HUDEP-2 (cell line): Measurements from ENCODE around the gene EME1.
A peak's percentile ranks its signal among the peaks of the same experiment; 100 is the strongest.
"Not testable (repeated sequence)": the region's sequence is repeated elsewhere in the genome, so short reads cannot be mapped to it uniquely, and the experiment has no call there.

Source experiments
- DNase-seq, 76 experiments: peaks; one replicate each; lab custom pipeline; 2025; ENCODE audit not compliant: unreplicated experiment in 76 of 76; lab: John Stamatoyannopoulos, UW

EME1 gene

DNA sequence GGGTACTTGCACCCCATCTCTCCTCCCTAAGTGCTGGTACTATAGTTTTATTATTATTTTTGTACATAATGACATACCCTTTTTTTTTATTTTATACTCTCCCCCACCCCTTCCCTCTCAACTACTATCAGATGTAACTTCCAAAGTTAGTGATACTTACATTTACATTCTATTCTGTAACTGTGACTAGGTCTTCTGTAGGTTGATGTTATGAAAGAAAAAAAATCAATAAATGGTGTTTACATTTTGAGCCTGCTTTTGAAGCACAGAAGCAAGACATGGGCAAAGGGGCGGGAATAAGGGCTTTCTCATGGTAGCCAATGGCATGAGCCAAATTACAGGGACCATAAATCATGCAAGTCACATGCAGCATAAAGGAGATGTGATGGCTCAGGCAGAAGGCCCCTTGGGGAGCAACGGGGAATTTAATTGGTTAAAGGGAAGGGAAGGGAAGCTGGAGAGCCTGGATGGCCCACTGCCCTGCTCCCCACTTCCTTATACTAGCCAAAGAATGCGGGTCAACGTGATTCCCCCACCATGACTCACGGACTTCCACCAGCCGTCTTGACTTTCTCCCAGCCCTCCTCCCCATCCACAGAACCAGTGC, 50.6 kb downstream of the EME1 start:
- DNase-seq = no peak

DNA sequence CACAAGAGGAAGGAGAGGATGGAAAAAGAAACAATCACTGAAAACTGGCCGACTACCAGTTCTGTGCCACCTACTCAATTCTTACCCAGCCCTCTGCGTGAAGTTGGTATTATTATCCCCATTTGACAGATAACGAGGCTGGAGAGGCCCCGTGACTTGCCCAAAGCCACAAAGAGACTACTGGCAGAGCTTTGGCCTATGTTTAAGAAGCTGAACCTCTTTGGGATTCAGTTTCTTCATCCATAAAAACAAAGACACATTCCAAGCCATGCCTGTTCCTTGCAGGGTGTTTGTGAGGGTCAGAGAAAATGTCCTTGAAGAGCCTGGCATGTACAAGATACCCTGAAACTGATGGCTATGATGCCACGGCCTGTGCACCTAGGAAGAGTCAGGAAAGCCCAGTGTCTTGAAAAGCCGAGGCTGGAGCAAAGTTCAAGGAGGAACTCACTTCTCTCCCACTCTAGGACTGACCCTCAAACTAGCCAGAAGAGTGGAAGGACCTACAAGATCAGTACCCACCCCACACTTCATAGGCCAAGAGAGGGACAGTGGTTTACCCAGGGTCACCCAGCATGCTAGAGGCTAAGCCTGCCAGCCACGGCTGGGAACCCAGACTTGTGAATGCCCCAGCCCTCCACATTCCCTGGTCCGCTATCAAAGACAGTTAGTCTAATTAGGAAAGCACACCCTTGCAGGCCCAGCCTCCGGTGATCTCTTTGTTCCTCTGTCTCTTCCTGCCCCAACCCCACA, 51.4 kb downstream of the EME1 start:
- peak in 9 of 76 experiments; percentile 11 to 32 (median 19) for DNase-seq

DNA sequence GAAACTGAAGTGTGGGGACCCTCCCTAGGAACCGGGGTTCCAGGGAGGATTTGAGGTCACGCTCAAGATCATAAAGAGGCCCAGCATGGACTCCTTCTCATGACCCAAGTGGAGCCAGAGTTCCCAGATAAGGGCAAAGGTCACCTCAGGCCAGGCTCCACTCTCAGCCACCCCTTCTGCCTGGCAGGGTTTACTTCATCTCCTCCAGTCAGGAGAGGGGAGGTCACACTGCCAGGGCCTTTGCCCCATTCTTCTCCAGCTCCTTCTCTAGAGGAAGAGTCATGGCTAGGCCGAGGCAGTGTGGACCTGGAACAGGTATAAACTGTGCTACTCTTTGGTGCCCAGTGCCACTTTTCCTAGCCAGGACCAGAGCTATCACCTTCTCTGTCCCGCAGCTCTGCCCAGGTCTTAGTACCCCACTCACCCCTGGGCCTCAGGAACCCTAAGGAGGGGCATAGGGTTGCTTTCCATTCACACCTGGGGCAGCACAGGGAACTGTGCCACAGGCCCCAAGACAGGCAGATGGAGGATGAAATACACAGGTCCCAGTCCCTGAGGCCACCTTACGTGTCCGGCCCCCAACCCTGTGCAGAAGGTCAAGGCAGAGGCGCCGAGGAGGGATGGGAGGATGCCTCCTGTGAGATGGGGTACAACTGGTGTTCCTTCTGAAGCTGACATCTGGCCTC, 52.1 kb downstream of the EME1 start:
- DNase-seq = no peak

DNA sequence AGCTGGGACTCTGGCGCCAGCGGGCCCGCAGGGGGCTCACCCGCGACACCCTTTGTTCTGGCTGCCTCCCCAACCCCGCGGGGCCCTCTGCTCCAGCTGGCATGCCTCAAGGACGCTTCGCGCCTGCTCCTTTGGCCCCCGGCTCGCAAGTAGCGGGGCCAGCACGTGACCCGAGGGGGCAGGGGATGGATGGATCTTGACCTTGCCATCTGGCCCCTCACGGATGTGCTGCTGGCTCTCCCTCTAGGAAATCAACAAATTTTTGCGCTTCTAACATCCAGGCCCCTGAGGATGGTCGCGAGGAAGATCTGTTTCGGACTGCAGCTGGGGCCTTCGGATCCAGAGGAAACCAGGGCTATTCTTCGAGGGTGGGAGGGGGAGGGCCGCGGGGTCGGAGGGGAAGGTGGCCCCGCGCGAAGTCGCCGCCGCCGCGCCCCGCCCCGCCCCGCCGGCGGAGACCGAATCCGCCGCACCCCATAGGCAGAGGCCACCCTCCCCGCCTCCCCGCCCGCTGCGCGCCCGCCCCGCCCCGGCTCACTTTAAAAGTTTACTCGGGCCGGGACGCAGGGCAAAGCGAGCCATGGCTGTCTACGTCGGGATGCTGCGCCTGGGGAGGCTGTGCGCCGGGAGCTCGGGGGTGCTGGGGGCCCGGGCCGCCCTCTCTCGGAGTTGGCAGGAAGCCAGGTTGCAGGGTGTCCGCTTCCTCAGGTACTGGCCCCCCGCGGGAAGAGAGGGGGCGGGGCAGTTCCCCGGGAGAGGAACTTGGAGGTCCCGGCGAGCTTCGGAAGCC, 52.8 kb downstream of the EME1 start, which contains the start of gene ACSF2:
ACSF2 (plus strand) TSS at position 537 of the 790 bp plus-strand sequence; CDS start at position 581, 44 bp downstream.
- DNase-seq = peak in 40 of 76 experiments; percentile 10 to 73 (median 38)

DNA sequence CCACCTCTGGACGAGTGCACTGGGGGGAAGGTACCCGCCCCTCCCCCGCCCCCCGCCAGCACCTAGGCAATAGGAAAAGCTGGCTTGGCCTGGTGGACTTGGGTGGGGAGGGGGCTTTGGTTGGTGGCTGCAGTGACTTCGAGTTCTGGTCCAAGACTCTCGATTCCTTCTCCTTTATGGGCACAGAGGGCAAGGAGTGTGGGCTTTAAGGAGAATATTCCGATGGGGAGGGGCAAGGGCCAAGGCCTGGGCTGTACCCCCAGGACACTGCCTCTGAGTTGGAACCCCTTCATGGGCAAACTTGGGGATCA, 53.4 kb downstream of the EME1 start:
- DNase-seq = no peak

DNA sequence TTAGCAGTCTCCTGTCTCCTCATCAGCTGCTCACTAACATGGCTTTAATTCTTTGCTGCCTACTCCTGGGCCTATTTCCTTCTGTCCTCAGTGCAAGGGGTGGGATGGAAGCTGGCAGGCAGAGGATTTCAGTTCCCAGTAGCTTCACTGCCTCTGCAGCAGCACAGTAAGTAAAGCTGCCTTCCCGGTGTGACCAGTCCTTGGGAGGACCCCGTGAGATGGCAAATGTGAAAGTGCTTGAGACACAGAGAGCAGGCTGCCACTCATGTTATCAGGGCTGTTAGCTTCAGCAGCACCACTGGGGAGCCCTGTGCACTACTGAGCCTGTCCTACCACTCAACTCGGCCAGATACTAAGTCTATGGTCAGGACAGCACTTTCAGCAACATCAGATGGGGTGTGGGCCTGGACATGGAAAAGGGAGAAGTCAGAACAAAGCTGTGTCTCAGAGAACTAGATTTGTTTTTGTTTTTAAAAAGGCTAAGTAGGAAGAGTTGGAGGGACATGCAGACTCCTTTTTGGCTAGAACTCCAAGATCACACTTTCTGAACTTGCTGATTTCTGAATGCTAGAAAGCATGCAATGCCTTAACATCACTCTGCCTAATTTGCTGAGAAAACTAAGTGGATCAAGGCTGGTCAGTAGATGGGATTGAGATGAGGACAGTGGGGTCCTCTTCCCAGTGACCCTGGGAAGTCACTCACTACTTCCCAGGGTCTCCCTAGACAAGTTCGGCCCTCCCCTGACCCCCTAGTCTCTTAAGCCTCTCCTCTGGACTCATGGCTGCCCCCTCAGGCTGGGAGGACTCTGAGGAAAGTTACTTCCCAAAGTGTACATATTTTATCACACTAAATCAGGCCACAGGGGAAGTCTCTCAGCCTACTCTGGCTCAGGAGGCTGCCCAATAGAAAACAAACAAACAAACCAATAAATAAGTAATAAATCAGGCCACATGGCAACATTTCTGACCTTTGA, 54.1 kb downstream of the EME1 start:
- peak in 56 of 76 experiments; percentile 12 to 68 (median 32) for DNase-seq

DNA sequence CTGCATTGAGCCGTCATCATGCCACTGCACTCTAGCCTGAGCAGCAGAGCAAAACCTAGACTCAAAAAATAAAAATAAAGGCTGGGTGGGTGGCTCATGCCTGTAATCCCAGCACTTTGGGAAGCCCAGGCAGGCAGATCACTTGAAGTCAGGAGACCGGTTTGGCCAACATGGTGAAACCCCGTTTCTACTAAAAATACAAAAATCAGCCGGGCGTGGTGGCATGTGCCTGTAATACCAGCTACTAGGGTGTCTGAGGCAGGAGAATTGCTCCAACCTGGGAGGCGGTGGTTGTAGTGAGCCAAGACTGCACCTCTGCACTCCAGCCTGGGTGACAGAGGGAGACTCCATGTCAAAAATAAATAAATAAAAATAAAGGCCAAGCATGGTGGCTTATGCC, 55.1 kb downstream of the EME1 start:
- not testable (repeated sequence) for DNase-seq

DNA sequence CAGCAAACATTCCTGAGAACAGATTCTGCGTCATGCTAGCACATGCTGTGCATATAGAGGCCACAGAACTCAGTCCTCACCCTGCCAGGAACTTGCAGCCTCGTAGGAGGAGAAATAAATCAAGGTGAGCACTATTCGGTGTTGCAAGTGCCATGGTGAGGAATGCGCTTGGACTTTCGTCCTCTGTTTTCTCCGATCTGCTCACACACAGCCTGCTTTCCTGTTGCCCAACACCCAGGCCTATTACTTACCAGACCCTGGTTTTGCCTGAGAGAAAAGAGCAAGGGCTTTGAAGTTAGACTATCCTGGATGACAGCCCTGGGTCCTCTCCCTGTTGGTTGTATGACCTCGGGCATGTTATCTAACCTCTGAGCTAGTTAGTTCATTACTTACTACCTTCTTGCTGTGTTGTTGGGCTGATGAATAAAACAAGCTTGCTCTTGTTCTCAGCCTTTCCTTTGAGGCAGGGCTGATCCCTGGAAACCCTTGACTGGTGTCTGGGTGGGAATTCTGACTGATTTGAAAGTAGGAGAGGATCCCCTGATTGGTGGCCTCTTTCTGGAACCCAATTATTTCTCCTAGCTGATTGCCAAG, 55.9 kb downstream of the EME1 start:
- DNase-seq = no peak

DNA sequence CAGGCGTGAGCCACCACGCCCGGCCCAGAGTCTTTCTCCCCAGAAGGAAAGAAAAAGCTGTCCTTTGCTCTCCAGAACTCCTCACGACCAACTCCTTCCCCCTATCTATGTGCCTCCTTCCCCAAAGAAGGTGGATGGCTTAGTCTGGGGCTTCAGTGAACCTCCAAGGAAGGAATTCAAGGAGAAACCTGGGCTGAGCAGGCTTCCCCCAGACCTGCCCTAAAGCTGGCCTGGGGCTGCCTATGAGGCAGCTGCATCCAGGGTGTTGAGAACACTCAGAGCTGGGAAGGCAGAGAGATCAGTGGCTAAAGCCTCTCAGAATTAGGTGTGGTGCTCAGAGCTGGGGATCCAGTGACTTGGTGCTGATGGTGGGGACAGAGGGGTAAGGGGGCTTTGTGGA, 56.8 kb downstream of the EME1 start:
- DNase-seq = no peak
